ENCODE results near the gene LHPP.
A peak's percentile ranks its signal among the peaks of the same experiment; 100 is the strongest.
"Not testable (repeated sequence)": the region's sequence is repeated elsewhere in the genome, so short reads cannot be mapped to it uniquely, and the experiment has no call there.

LHPP gene, protein sequence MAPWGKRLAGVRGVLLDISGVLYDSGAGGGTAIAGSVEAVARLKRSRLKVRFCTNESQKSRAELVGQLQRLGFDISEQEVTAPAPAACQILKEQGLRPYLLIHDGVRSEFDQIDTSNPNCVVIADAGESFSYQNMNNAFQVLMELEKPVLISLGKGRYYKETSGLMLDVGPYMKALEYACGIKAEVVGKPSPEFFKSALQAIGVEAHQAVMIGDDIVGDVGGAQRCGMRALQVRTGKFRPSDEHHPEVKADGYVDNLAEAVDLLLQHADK

DNA sequence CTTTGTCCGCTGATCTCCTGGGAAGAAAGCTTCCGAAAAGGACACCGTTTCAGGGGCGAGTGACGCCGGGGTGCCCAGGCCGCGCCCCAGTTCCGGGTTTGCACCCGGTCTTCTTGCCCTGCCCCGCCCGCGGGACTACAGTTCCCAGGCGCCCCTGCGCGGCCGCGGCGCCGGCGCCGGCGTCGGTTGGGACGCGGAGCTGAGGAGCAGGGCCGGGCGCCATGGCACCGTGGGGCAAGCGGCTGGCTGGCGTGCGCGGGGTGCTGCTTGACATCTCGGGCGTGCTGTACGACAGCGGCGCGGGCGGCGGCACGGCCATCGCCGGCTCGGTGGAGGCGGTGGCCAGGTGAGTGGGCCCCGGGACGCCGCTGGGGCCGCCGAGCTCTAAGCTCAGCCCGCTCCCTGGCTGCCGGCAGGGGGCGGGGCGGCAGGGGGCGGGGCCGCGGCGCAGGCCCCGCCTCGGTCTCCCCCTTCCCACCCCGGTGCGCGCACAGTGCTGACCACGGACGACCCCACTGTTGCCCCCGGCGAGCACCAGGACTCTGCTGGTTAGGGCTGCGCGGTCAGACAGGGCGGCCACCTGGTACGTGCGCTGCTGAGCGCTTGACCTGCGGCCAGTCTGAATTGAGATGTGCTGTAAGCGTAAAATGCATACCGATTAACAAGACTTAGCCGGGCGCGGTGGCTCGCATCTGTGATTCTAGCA, at the start of gene LHPP:
Gene LHPP, plus strand, starts transcription at position 182 of the 706 bp plus-strand sequence. Its CDS starts 40 bp downstream, at position 222.
- DNase-seq, result peak in 1 of 2 experiments; percentile 44

DNA sequence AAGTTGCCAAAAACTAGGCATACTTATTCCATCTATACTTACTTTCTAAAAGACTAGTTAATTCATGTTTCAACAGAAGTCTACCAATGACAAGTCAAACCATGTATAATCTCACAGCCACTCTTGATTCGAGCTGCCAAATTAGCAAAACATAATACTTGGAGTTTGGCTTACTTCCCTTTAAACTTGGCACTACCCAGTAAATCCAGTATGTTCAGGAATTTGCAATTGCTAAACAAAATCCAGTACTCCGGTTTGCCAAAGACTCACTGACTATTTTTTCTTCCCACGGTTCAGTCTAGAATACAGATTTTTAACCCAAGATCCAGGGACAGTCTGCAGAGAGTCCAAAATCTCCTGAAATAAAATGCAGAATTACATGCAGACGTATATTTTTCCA, 47.5 kb upstream of the LHPP start:
- DNase-seq, result no peak

DNA sequence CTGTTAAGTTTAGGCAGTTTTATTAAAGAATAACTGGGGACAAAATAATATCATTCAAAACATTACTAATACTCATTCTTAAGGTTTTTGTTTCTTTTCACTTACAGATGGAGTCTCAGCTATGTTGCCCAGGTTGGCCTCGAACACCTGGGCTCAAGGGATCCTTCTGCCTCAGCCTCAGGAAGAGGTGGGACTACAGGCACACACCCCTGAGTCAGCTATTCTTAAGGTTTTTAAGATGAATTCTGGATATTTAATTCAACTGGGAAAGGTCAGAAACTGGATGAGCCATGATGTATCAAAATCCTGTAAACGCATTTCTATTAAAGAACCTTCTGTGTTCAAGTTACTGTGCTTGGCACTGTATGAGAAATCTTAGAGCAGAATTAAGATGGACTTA, 46.4 kb upstream of the LHPP start:
- no peak for DNase-seq

DNA sequence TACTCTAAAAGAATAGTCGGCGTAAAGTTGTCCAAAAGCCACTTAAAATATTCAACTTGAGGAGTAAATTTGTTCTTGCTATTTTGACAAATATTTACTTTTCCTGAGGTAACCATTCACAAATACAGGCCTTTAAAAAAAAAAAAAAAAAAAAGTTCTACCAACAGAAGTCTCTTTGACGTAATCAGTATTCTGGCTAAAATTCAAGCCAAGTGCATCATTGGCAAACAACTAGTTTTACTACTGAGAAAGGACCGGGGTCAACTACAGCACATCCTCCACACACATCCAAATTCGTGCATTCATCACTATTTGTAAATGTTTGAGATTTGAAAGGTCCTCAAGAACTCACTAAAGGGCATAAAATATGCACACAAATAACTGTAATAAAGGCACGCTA, 44.9 kb upstream of the LHPP start:
- no peak for DNase-seq

DNA sequence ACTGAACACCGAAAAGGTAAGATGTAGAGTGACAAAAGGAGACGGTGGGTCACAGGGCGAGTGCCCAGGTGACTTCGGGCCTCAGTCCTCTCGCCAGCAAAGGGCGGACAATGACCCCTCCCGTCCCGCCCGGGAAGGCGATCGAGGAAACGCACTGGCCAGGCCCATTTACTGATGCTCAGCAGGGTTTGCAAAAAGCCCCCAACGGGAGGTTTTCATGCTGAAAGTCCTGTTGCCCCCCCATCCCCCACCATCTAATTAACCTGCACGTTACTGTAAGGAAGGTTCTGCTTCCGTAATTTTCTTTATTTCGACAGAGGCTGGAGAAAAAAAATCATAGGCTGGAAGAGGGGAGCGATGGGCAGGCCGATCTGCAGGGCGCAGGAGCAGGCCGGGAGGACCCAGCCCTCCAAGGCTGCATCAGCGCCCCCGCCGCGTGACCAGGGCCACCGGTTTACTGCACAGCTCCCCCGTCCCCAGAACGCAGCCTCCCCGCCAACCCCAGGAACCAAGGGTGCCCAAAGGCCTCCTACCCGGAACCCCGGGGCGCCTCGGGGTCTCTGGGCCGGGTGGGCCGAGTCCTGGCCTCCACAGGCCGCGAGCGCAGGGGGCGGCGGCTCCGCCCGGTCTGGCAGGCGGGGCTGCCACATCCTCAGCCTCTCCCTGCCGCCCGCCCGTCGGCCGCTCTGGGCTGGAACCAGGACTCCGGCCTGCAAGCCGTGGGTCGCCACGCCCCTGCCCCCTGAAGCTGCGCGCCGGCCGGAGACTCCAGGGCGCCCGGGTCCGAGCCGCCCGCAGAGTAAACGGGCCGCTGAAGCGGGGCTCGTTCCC, 43.5 kb upstream of the LHPP start:
- peak; percentile 36 to 52 for DNase-seq

DNA sequence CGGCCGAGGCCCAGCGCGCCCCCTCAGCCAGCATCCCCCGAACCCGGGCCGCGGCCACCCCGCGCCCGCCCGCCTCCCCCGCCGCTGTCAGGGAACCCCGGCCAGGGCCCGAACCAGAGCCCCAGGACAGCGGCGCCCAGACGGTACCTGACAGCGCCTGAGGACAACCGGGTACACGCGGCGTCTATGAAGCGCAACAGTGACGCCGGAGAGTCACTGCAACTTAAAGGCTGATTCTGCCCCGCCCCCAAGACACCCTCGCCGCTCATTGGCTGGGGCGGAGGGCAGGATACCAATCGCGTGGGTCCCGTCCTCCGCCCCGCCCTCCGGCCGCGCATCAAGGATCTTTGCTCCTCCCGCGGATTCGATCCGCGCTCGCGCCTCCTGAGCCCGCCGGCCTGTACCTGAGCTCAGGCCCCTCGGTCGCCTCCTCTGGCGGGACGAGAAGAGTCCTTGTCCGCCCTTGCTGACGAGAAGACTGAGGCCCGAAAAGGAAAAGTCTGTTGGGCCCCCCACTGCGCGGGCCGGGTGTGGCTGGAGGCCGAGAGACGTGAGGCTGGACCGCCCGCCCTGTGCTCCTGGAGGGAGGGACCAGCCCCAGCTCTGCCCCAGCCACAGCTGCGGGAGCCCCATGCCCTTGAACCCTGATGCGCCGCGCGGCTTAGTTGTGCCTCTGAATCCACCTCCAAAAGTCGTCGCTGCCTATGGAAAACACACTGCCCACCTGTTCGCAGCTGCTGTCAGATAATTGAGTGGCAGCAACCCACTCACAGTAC, 42.7 kb upstream of the LHPP start, which contains the start of gene OAT:
Gene OAT, minus strand, starts transcription at position 198 of the 776 bp plus-strand sequence. CDS start 6,752 bp downstream, outside the sequence.
- peak; percentile 71 to 88 for DNase-seq

DNA sequence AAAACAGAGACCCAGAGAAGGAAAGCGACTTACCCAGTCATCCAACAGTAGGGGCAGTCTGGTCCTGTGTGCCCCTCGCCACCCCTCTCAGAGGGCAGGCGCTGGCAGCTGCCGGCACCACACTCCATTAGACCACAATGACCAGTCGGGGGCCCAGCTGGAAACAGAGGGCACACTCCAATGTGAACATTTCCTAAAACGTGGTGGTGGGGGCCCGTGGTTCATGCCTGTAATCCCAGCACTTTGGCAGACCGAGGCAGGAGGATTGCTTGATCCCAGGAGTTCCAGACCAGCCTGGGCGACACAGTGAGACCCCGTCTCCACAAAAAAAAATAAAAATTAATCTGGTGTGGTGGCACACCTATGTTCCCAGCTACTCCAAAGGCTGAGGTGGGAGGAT, 42.0 kb upstream of the LHPP start:
- DNase-seq, result no peak

DNA sequence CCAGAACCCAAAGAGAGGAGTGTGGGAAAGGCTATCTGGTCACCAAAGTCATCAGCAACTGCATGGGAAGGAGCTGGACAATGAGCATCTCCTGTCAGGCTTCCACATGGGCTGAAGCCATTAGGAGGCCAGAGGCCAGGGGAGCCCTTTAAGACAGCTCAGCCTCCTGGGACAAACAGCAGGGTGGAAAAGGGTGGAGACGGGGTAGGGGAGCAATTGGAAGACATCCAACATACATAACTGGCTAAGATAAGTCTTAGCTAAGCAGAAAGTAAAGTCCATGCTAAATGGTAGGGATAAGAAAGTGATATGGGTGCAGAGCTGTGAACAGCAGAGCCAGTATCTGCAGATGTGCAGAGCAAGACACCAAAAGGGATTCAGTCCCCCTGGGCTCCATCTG, 41.4 kb upstream of the LHPP start:
- DNase-seq, result no peak

DNA sequence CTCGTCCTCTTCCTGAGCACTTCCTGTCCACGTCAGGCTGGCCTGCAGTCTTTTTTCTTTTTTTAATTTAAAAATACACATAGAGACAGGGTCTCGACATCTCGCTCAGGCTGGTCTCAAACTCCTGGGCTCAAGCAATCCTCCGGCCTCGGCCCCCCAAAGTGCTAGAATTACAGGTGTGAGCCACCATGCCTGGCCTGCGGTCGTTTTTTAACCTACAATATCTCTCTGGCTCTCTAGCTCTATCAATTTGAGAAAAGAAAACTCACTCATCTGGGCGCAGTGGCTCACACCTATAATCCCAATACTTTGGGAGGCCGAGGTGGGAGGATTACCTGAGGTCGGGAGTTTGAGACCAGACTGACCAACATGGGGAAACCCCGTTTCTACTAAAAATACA, 38.9 kb upstream of the LHPP start:
- no peak for DNase-seq

DNA sequence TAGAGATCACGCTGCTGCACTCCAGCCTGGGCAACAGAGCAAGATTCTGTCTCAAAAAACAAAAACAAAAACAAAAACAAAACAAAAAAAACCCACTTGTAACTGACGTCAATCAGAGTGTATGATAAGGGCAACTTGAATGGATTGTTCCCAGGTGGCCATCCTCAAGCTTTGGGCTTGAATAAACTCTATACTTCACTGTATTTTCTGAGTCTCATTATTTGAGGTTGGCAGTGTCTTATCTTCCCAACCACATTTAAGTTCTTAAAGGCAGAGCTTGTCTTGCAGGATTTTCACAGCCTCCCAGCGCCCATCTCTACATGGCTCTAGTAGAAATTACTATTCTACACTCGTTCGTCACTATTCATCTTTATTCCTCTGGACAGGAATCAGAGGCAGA, 37.8 kb upstream of the LHPP start:
- DNase-seq, result no peak

DNA sequence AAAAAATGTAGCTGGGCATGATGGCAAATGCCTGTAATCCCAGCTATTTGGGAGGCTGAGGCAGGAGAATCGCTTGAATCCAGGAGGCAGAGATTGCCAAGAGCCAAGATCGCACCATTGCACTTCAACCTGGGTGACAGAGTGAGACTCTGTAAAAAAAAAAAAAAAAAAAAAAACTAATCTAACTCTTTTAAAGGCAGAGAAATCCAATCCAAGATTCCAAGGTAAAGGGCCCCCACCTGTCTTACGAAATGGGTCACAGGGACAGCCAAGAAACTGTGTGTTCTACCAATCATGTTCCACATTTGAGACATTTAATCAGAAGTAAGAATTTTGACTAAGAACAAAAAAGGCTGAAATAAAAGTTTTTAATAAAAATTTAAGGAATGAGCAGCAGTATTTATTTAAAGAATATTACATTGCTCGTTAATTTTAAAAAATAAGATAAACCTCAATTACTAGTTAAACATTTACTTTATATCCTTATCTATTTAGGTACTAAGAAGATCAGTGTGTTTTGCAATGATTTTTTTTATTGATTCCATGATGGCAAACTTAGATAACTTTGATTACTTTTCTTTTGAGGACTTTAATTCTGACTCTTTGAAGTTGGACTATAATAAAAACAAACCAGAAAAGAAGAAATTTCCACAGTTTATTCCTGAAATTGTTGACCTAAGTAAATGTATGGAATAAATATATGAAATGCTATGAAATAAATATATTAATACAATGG, 36.2 kb upstream of the LHPP start:
- no peak for DNase-seq

DNA sequence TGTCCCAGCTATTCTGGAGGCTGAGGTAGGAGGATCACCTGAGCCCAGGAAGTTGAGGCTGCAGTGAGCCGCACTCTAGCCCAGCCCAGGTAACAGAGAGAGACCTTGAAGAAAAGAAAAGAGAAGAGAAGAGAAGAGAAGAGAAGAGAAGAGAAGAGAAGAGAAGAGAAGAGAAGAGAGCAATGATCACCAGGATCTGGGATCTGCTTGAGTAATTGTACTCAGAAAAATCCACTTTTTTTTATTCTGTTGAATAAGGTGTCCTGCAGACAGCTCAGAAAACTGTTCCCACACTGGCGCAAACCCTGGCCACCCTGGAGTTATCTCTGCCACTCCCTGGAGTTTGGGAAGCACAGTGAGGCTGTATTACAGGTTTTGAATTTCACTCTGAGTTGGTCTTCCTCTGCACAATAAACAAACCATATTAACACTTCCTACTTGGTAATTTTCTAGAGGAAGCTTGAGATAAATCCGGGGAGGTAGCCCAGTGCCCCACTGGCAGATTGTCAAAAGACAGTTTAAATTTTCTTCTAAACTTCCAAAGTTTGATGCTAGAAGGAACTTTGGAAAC, 33.3 kb upstream of the LHPP start:
- DNase-seq, result no peak

DNA sequence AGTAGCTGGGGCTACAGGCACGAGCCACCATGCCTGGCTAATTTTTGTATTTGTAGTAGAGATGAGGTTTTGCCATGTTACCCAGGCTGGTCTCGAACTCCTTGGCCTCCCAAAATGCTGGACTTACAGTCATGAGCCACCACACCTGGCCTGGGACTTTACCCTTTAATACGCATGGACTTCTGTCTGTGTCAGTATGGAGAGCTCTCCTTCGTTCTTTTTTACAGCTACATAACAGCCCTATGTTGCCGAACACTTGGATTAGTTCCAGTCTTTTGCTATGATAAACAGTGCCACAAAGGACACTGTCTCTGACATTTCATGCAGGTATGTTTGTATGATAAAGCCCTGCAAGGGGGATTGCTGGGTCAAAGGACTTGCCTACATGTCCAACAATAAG, 32.0 kb upstream of the LHPP start:
- DNase-seq, result no peak

DNA sequence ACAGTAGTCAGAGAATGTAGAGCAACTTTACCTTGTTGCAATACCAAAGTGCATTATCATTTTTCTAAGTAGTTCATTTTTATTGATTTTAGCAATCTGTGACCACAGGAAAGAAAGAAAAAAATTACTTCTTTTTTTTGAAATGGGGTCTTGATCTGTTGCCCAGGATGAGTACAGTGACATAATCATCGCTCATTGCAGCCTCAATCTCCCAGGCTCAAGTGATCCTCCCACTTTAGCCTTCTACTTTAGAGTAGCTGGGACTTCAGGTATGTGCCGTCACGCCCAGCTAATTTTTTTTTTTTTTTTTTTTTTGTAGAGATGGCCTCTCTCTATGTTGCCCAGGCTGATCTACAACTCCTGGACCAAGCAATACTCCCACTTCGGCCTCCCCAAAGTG, 31.5 kb upstream of the LHPP start:
- DNase-seq, result no peak

DNA sequence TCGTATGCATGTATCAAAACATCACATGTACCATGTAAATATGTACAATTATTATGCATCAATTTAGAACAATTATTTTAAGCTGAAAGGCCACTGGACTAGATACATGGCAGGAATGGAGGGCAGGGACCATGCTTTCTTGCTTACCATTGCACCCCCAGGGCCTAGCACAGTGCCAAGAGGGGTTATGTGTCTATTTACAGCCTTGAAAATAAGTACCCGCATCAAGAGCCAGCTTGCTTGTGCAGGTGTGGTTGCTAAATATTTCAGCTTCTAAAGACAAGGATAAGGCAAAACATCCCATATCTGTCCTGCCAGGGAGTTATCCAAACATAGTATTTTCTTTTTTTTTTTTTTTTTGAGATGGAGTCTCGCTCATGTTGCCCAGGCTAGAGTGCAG, 28.2 kb upstream of the LHPP start:
- no peak for DNase-seq

DNA sequence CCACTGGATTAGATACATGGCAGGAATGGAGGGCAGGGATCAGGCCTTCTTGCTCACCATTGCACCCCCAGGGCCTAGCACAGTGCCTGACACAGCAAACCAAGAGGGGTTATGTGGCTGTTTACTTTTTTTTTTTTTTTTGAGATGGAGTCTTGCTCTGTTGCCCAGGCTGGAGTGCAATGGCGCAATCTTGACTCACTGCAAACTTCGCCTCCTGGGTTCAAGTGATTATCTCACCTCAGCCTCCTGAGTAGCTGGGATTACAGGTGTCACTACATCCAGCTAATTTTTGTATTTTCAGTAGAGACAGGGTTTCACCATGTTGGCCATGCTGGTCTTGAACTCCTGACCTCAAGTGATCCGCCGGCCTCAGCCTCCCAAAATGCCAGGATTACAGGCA, 25.9 kb upstream of the LHPP start:
- DNase-seq, result not testable (repeated sequence)

DNA sequence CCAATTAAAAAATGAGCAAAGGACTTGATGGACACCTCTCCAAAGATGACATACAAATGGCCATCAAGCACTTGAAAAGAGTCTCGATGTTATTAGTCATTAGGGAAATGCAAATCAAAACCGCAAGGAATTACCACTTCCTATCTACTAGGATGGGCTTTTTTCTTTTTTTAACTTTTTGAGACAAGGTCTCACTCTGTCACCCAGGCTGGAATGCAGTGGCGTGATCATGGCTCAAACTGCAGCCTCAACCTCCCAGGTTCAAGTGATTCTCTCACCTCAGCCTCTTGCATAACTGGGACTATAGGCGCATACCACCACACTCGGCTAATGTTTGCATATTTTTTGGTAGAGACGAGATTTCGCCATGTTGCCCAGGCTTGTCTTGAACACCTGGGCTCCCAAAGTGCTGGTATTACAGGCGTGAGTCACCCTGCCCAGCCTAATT, 25.4 kb upstream of the LHPP start:
- DNase-seq, result no peak

DNA sequence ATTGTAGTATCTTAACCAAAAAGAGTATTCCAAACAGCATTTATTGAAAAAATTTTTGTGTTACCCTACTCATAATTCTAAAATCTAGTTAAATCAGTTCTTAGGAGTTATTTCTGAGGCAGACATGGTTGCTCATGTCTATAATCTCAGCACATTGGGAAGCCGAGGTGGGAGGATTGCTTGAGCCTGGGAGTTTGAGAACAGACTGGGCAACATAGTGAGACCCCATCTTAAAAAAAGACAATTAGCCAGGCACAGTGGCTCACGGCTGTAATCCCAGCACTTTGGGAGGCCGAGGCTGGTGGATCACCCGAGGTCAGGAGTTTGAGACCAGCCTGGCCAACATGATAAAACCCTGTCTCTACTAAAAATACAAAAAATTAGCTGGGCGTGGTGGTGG, 19.9 kb upstream of the LHPP start:
- DNase-seq, result not testable (repeated sequence)

DNA sequence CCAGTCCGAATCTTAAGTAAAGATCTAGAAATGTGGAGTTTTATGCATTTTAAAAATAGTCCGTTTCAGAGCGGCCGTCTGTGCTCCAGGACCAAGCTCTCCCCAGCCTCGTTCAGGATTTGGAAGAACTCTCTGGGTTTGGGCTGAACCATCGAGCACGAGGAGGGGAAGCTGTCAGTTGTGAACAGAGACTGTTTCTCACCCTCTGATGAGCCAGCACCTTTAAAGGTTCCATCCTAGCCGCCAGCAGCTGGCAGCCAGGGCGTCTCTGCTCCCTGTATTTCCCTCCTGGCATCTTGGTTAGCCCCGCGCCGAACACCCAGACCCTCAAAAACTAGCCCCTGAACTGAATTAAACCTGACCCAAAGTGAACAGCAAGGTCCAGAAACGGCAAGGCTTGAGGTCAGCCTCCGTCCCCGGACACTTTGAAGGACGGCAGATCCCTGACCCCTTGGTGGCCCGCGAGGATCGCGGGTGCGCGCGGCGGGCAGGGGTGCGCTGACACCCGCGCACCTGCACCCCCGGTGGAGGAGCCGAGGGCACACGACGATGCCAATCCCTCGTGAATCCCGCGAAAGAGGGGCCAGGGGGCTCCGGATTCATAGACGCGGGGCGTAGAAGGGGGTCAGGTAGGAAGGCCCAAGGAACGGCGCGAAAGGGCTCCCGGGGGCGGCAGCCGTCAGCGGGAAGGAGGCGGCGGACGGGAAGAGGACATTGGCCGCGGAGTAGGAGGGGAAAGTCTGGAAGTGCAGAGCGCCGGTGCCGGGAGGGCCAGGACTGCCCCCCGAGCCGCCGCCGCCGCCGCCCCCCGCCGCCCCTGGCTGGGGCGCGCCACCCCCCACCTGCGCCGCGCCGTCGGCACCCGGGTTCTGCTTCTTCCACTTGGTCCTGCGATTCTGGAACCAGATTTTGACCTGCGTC, 14.5 kb upstream of the LHPP start:
- DNase-seq, result no peak

DNA sequence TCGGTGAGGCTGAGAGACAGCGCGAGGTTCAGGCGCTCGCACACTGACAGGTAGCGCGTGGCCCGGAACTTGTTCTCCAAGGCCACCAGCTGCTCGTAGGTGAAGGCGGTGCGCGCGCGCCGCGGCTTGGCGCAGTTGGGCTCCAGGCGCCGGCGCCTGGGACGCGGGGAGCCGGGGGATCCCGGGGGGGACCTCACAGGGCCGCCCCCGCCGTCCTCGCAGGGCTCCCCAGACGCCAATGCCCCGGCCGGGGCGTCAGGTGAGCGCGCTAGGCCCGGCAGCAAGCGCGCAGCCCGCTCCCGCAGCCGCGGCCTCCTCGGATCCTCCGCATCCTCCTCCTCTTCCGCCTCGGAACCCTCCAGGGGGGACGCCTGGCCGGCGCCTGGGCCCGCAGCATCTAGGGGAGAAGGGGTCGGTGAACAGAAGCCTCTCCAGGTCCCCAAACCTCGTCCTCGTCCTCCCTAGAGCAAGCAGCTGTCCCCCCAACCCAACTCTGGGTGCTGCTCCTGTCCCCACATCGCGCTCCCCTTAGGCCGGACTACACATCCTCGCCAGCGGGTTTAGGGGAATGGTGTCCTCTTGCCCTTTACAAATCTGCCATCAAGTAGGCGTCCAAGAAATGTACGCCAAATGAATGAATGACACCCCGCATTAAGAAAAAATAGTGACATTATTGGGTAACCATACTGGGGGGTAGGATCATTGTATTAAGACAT, 13.7 kb upstream of the LHPP start:
- DNase-seq, result no peak

Data from SW 1271 (cell line).